Gastrocnemius medialis (tissue), 4 donors: ENCODE results near the gene JAKMIP1. TPM values are rescaled to one million over a fixed set of nuclear protein-coding genes. Genes with fewer than 3 reads are reported as not detected.

Experiments used
- ATAC-seq, 2 donors: fragments of 150-250 bp; one replicate each; pipeline ENCODE4 v1.9.1; 2016
- DNase-seq, 2 donors: peaks; one replicate each; pipeline ENCODE4 v3.0.0-alpha.2; 2019
- H3K27ac ChIP-seq, 4 donors: fragments of 200-600 bp; sonication (generic); 1 replicate in 1 of 4; 2 replicates in 3 of 4; pipeline ENCODE4 v1.5.1; 2016 to 2018; ENCODE audit warnings: mild to moderate bottlenecking in 2 of 4, moderate library complexity in 1 of 4
- H3K27me3 ChIP-seq, 3 donors: fragments of 200-600 bp; sonication (generic) in 2 of 3; 1 replicate in 1 of 3; 2 replicates in 2 of 3; pipeline versions ENCODE4 v1.5.1 to v1.6.0; 2016 to 2019; ENCODE audit warnings: mild to moderate bottlenecking in 1 of 3, moderate library complexity in 1 of 3
- H3K36me3 ChIP-seq, 2 donors: fragments of 200-600 bp; sonication (generic) in 1 of 2; one replicate each; pipeline ENCODE4 v1.5.1; 2017 to 2018
- H3K4me1 ChIP-seq, 2 donors: fragments of 200-600 bp; sonication (generic) in 1 of 2; one replicate each; pipeline ENCODE4 v1.5.1; 2016 to 2017; ENCODE audit warnings: mild to moderate bottlenecking in 2 of 2
- H3K4me3 ChIP-seq, 4 donors: fragments of 200-600 bp; sonication (generic) in 3 of 4; 1 replicate in 1 of 4; 2 replicates in 3 of 4; pipeline ENCODE4 v1.5.1; 2016 to 2019; ENCODE audit warnings: mild to moderate bottlenecking in 2 of 4
- H3K9me3 ChIP-seq, 3 donors: fragments of 200-600 bp; sonication (generic) in 2 of 3; 1 replicate in 1 of 3; 2 replicates in 2 of 3; pipeline ENCODE4 v1.5.1; 2016 to 2019
- CTCF ChIP-seq, 5 experiments: fragments of 450-650 bp in 3 of 5; fragments of 200-600 bp in 2 of 5; sonication (generic) in 2 of 5; IDR thresholded peaks in 4 of 5; conservative IDR thresholded peaks in 1 of 5; 1 replicate in 4 of 5; 2 replicates in 1 of 5; pipeline ENCODE4 v1.5.1; 2016 to 2019; ENCODE audit warnings: antibody characterized with exemption in 5 of 5, mild to moderate bottlenecking in 3 of 5, moderate library complexity in 3 of 5
- POLR2A ChIP-seq, 2 donors: fragments of 450-650 bp; IDR thresholded peaks; one replicate each; pipeline ENCODE4 v1.6.1; 2017; ENCODE audit warnings: antibody characterized with exemption in 2 of 2, mild to moderate bottlenecking in 2 of 2, moderate library complexity in 2 of 2
- in situ Hi-C, 4 donors: fragments of 200-750 bp; cut with MboI; loops; one replicate each; pipeline versions ENCODE4 v1.15.0 to v1.8.0; 2017; ENCODE audit warnings: low sequenced_read_pairs in 4 of 4
- intact Hi-C: fragments of 100-400 bp; cut with DNase I; formaldehyde crosslinking; loops from one replicate; pipeline ENCODE4 v1.15.1; 2023; ENCODE audit warnings: low total_unique reads
- total RNA-seq, 4 donors: library from RNA; depleted of rRNA; stranded (reverse); fragments of >200 nt; gene quantifications; one replicate each; pipeline versions ENCODE4 v1.1.0 to v1.2.3, GENCODE V29; 2016

JAKMIP1 gene
- total RNA-seq, 4 donors from 2014 or later: 0.62 TPM; not detected in 3

GRCh38 chr4:6205973-6206372 lies 5.6 kb upstream of the JAKMIP1 start:
- no peaks in the 10 kb centered on the region for H3K4me1 ChIP-seq
- TF ChIP-seq CTCF (IDR thresholded peaks at IDR 0.05 in 4 of 5, conservative IDR thresholded peaks at IDR 0.05 in 1 of 5) (no peak), POLR2A (IDR thresholded peaks at IDR 0.05) (no peak)
- no peaks in the 10 kb centered on the region for H3K9me3 ChIP-seq
- ATAC-seq: no peak
- in situ Hi-C loops (no loop called here), intact Hi-C loops (no loop called here)
- H3K4me3 ChIP-seq: no peak overlapping the region
- H3K36me3 ChIP-seq: no peaks in the 10 kb centered on the region
- H3K27ac ChIP-seq: no peak overlapping the region
- no peak for DNase-seq
- peaks cover 0 to 8% (median 6%) of the 10 kb centered on the region in 3 donors for H3K27me3 ChIP-seq

GRCh38 chr4:6205567-6205931 lies 5.2 kb upstream of the JAKMIP1 start:
- no peak for ATAC-seq
- in situ Hi-C loops: no loop called here

DNA sequence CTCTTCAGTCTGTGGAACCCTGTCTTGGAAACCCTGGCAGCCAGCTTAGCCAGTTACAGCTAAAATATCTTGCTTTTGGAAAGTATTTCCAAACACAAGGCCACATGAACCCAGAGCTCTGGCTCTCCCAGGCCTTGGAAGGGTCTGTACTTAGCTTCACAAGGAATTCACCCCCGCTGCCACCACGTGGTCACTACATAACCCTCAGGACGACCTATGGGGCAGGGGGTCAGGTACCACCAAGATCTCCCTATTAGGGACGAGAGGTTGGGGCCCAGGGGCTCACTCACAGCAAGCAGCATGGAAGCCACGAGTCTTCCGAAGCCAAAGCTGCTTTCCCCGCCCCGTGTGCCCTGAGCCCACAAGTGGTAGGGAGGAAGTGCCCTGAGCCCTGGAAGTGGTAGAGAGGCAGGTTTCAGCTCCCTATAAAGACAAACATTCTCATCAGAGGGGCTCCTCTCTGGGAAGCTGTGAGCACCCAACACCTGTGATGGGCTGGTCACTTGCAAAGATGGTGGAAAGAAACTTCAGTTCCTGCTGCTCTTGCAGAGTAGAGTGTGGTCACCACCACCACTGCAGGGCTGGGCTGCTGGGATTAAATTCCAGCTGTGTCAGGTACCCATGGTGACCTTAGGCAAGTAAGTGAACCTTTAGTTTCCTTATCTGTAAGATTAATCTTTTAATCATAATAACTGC lies 4.7 kb upstream of the JAKMIP1 start:
- H3K4me1 ChIP-seq: no peaks in the 10 kb centered on the region
- peaks cover 0 to 14% (median 9%) of the 10 kb centered on the region in 3 donors for H3K27me3 ChIP-seq
- no peak overlapping the region for H3K27ac ChIP-seq
- DNase-seq (no peak), ATAC-seq (no peak)
- in situ Hi-C loops: no loop called here
- intact Hi-C loops: no loop called here
- H3K36me3 ChIP-seq: no peaks in the 10 kb centered on the region
- H3K9me3 ChIP-seq: no peaks in the 10 kb centered on the region
- TF ChIP-seq CTCF (IDR thresholded peaks at IDR 0.05 in 4 of 5, conservative IDR thresholded peaks at IDR 0.05 in 1 of 5) (no peak), POLR2A (IDR thresholded peaks at IDR 0.05) (no peak)
- no peak overlapping the region for H3K4me3 ChIP-seq

More at GRCh38 chr4:6205567-6205931, 5.2 kb upstream of the JAKMIP1 start:
- intact Hi-C loops: no loop called here
- no peak for DNase-seq
- Histone ChIP-seq H3K4me3 (no peak overlapping the region), H3K27me3 (peaks cover 0 to 12% (median 9%) of the 10 kb centered on the region in 3 donors), H3K9me3 (no peaks in the 10 kb centered on the region), H3K4me1 (no peaks in the 10 kb centered on the region), H3K27ac (no peak overlapping the region), H3K36me3 (no peaks in the 10 kb centered on the region)
- TF ChIP-seq POLR2A (IDR thresholded peaks at IDR 0.05) (no peak), CTCF (IDR thresholded peaks at IDR 0.05 in 4 of 5, conservative IDR thresholded peaks at IDR 0.05 in 1 of 5) (no peak)

GRCh38 chr4:6204098-6204497 lies 3.7 kb upstream of the JAKMIP1 start:
- Histone ChIP-seq H3K27me3 (peaks cover 3 to 22% (median 12%) of the 10 kb centered on the region in 3 donors), H3K9me3 (no peaks in the 10 kb centered on the region), H3K4me3 (no peak overlapping the region), H3K36me3 (no peaks in the 10 kb centered on the region), H3K4me1 (peaks cover 6% of the 10 kb centered on the region in 2 donors), H3K27ac (no peak overlapping the region)
- DNase-seq (no peak), ATAC-seq (no peak)
- TF ChIP-seq CTCF (IDR thresholded peaks at IDR 0.05 in 4 of 5, conservative IDR thresholded peaks at IDR 0.05 in 1 of 5): no peak
- TF ChIP-seq POLR2A (IDR thresholded peaks at IDR 0.05): no peak
- in situ Hi-C loops: no loop called here
- intact Hi-C loops: no loop called here
